GM10266 (cell line): ENCODE results near the gene PPP1R1C.
"Not testable (repeated sequence)": the region's sequence is repeated elsewhere in the genome, so short reads cannot be mapped to it uniquely, and the experiment has no call there.

ENCODE experiments used
- DNase-seq: peaks from one replicate; pipeline ENCODE4 v3.0.0; 2012; ENCODE audit errors: extremely low spot score
- TF ChIP-seq, protein P1 (sequence below): IDR thresholded peaks from 2 replicates; pipeline ENCODE4 v1.5.1; 2012; ENCODE audit warnings: mild to moderate bottlenecking, low read depth; ENCODE audit not compliant: control insufficient read depth, insufficient read depth; ENCODE audit errors: missing control alignments

The PPP1R1C gene

DNA sequence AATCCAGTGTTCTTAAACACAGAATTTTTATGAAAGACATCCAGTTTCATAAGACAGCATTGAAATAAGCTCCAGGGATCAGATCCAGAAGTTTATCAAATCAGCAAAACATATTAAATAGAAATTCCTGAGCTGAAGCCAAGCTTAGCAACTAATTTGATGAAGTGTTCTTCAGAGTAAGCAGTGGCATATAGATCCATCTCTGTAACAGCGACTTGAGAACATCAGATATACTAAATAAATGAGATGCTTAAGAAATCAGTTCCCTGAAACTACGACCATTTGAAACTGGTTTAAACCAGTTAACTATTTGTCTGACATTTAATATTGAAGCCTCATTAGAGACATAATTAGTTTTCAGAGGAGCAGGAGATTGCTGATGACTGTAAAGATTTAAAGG is 34.1 kb downstream of the PPP1R1C start:
- TF ChIP-seq, protein P1, sequence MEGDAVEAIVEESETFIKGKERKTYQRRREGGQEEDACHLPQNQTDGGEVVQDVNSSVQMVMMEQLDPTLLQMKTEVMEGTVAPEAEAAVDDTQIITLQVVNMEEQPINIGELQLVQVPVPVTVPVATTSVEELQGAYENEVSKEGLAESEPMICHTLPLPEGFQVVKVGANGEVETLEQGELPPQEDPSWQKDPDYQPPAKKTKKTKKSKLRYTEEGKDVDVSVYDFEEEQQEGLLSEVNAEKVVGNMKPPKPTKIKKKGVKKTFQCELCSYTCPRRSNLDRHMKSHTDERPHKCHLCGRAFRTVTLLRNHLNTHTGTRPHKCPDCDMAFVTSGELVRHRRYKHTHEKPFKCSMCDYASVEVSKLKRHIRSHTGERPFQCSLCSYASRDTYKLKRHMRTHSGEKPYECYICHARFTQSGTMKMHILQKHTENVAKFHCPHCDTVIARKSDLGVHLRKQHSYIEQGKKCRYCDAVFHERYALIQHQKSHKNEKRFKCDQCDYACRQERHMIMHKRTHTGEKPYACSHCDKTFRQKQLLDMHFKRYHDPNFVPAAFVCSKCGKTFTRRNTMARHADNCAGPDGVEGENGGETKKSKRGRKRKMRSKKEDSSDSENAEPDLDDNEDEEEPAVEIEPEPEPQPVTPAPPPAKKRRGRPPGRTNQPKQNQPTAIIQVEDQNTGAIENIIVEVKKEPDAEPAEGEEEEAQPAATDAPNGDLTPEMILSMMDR, result no peak
- DNase-seq, result no peak

DNA sequence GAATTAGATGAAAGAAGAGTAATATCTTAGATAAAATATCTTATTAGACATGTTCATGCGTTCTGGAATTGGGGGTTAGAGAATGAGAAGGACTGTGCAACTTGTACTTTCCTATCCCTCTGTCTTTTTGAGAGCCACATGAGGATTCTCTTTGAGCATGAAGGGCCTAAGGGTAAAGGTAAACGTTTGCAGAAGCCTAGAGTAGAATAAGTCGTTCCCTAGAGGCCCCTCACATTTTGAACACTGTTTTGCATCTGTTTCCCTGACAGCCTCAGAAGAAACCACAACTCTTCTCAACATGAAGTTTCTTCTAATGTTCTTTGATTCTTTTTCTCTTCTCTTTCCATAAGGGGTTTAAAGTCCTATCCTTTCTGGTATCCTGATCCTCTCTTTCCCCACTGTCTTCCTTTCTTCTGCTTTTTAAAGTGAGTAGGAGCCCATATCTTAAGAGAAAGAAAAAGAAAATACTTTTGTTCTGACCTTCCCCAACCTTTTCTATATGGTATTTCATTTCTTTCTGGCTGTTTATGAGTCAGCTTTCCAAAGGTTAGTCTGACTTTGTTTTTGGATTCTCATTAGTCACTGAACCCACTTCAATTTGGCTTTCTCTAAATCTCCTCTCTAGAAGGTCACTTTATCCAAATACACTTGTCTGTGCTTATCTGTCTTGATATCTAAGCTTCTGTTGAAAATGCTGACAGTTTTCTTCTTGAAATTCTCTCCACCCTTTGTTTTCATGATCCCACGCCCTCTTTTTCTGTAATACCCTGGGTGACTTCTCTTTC is 34.8 kb downstream of the PPP1R1C start:
- no peak for DNase-seq
- TF ChIP-seq, protein P1, result no peak

DNA sequence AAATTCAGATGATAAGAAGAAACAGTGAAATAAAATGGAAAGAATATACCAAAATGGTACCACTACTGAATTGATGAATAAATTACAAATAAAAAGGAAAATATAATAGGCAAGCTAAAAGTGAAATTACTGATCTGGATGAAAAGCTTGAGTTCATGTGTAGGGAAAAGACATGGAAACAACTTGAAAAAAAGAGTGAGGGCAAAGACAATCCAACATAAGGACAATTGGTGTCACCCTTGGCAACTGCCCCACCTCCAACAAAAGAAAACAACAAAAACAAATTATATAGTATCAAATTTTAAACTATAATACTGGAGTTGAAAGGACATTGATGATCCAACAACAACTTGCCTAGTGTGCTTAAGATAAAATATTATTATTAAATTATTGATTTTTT is 37.6 kb downstream of the PPP1R1C start:
- TF ChIP-seq, protein P1, result no peak
- no peak for DNase-seq

DNA sequence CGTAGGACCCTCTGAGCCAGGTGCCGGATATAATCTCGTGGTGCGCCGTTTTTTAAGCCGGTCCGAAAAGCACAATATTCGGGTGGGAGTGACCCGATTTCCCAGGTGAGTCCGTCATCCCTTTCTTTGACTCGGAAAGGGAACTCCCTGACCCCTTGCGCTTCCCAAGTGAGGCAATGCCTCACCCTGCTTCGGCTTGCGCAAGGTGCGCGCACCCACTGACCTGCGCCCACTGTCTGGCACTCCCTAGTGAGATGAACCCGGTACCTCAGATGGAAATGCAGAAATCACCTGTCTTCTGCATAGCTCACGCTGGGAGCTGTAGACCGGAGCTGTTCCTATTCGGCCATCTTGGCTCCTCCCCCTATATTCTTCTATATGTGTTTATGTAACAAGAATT is 45.2 kb downstream of the PPP1R1C start:
- not testable (repeated sequence) for DNase-seq

DNA sequence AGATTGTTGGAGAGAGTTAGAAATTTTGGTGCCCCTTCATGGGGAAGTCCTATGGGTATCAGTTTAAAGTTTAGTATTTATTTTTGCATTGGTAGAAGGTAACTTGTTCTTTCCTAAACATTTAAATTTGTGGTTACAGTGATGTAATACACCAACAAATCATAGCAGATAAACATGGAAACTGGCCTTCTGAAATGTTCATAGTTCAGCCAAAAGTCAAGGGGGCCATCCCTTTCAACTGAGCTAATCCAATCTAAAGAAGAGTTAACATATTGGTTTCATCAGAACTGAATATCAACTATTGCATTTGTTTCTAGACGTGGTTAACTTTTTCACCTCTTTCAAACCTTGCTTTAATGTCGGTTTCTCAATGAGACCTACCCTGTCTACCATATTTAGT is 46.3 kb downstream of the PPP1R1C start:
- TF ChIP-seq, protein P1, result no peak
- no peak for DNase-seq

DNA sequence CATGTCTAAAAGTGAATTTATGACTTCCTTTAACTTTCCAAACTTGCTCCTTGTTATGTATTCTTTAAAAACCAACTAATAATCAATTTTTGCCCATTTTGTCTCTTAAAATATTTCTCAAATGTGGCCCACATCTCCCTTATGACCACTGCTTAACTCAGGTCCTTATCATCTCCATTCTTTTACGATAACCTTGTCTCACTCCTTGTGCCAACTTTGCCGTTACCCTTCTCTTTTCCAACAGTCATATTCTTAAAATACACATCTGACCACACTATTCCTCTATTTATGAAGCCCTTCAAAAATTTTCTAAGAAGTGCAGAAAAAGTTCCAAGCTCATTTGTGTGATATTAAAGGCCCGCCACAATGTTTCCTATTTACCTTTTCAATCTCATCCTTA is 47.8 kb downstream of the PPP1R1C start:
- TF ChIP-seq, protein P1, result no peak

DNA sequence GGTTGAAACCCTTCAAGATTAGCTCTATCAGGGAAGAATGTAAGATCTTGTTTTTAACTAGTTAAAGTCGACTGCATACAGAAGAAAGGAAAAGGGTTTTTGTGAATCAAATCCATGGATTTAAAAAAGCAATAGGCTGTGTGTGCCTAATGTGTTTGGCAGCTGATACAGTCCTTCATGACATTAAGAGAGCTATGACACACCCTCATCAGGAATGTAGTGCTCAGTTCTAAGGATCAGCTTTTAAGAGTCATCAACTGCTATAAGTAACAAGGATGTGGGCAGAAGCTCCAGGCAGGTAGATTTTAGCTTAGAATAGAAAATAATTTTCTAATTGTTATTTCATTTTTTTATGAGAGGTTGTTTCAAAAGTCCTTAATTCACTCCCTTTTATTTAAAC is 52.9 kb downstream of the PPP1R1C start:
- TF ChIP-seq, protein P1, result no peak

More for the DNA sequence above, 47.8 kb downstream of the PPP1R1C start:
- no peak for DNase-seq

DNA sequence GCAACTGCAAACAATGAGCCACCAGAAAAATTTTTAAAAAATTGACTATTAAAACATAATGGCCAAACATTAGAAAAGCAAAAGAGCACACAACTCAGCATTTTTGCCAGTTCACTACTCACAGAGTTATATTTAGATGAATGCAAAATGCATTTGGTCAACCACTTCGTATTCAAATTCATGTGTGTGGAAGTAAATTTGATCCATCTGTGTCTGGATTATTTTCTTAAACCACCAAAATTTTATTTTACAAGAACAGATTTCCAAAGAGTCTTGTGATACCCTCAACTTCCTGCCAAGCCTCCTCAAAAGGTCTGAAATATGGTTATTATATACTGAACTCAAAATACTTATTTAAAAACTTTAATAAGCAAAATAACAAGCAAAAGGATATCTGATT is 57.4 kb downstream of the PPP1R1C start:
- TF ChIP-seq, protein P1, result no peak
- DNase-seq, result no peak

More for the DNA sequence above, 52.9 kb downstream of the PPP1R1C start:
- no peak for DNase-seq
